Hepatocyte (in vitro differentiated cells): ENCODE results near the gene GABRB2.

ENCODE experiments used
- CTCF ChIP-seq: fragments of 200-600 bp; sonication (generic); IDR thresholded peaks from 2 replicates; pipeline ENCODE4 v1.5.1; 2016; ENCODE audit warnings: antibody characterized with exemption, mild to moderate bottlenecking; ENCODE audit not compliant: poor library complexity
- EZH2 ChIP-seq: fragments of 200-600 bp; sonication (generic); IDR thresholded peaks from 2 replicates; pipeline ENCODE4 v1.6.1; 2016; ENCODE audit warnings: antibody characterized with exemption, mild to moderate bottlenecking, borderline replicate concordance

- TF ChIP-seq CTCF: no peak
- TF ChIP-seq EZH2: no peak
Measured at GRCh38 chr5:161376034-161376433, 170.5 kb downstream of the GABRB2 start.
